ENCODE measurements around the gene DNAJC5. TPM values are rescaled to one million over a fixed set of nuclear protein-coding genes. Genes with fewer than 3 reads are reported as not detected.

The DNAJC5 gene
- total and polyA plus RNA-seq, 2 experiments from 2014 or later, result 22.4 to 68.0 TPM

DNA sequence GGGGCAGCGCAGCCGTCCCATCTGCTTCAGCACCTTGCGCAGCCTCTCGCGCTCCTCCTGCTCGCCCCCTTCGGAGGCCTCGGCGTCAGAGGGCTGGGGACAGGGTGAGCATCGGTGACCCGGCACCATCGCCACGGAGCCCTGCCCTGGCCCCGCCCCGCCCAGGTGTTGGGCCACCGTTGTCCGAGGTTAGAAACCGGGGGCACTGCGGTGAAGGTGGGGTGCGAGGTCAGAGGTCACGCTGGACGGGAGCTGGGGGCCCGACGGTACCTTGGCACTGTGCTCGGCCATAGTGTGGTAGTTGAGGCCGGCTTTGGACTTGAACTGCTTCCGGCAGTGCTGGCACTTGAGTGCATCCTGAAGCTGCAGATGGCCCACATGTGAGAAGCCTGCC, 68.4 kb downstream of the DNAJC5 start:
- H3K27me3 ChIP-seq (replicated peaks; ENCODE audit: insufficient read depth), result no peaks in the 10 kb centered on the region
- H4K20me1 ChIP-seq (ENCODE audit: insufficient read depth), result no peaks in the 10 kb centered on the region
- DNase-seq, result no peak
- H3K27ac ChIP-seq, result no peak overlapping the region
- no peaks in the 10 kb centered on the region for H3K9me2 ChIP-seq (ENCODE audit: insufficient read depth)
- no peak overlapping the region for H2AFZ ChIP-seq
- H3K4me1 ChIP-seq (ENCODE audit: insufficient read depth), result no peaks in the 10 kb centered on the region
- no peak overlapping the region for H3K9ac ChIP-seq
- TF ChIP-seq EZH2phosphoT487 (IDR thresholded peaks at IDR 0.05; ENCODE audit: insufficient read depth, low read depth), result no peak
- no peak overlapping the region for H3K4me2 ChIP-seq (ENCODE audit: unreplicated experiment)
- no peaks in the 10 kb centered on the region for H3K36me3 ChIP-seq (ENCODE audit: low read depth)
- H3K79me2 ChIP-seq (ENCODE audit: insufficient read depth), result peaks cover 4% of the 10 kb centered on the region; the same call in 1 of the 2 replicates
- no peaks in the 10 kb centered on the region for H3F3A ChIP-seq (ENCODE audit: insufficient read depth)
- in situ Hi-C loops (cut with MboI), result no loop called here
- WGBS, 2 experiments (ENCODE audit: low coverage in 1 of 2, low lambda C conversion rate in 2 of 2, missing lambda C conversion rate in 2 of 2), result 86 to 93% methylated on average over 19 to 27 of the region's 27 CpGs
- H3K9me3 ChIP-seq (ENCODE audit: low read depth), result no peaks in the 10 kb centered on the region
- no peak overlapping the region for H3K4me3 ChIP-seq

DNA sequence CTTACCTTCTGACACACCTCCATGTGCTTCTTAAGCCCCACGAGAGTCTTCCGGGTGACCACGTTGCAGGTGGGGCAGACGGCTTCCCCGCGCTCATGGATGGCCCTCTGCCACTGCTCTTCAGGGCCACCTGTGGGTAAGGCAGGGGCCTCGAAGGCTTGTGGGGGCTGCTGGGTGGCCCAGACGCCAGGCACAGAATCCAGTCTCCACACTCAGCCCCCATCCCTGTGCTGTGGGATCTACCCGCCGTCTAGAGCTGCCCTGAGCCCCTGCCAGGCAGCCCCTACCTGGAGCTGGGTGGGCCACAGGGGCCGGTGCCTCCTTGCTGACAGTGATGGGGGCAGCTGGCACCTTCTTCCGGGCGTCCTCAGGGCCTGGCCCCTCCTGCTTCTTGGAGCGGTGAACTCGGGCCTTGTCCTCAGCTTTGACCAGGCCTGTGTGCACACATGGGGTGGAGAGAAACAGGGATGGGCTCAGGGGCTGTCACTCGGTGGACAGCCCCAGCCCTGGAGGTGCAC, 68.9 kb downstream of the DNAJC5 start:
- Histone ChIP-seq H3K4me2 (ENCODE audit: unreplicated experiment) (no peak overlapping the region), H3K4me1 (ENCODE audit: insufficient read depth) (peaks cover 3% of the 10 kb centered on the region), H3F3A (ENCODE audit: insufficient read depth) (no peaks in the 10 kb centered on the region), H4K20me1 (ENCODE audit: insufficient read depth) (no peaks in the 10 kb centered on the region), H3K79me2 (ENCODE audit: insufficient read depth) (peaks cover 9% of the 10 kb centered on the region), H2AFZ (no peak overlapping the region), H3K27ac (no peak overlapping the region), H3K9me3 (ENCODE audit: low read depth) (no peaks in the 10 kb centered on the region), H3K9ac (no peak overlapping the region), H3K27me3 (replicated peaks; ENCODE audit: insufficient read depth) (no peaks in the 10 kb centered on the region), H3K4me3 (no peak overlapping the region), H3K36me3 (ENCODE audit: low read depth) (no peaks in the 10 kb centered on the region), H3K9me2 (ENCODE audit: insufficient read depth) (no peaks in the 10 kb centered on the region)
- TF ChIP-seq EZH2 (IDR thresholded peaks at IDR 0.05; ENCODE audit: insufficient read depth, poor library complexity, severe bottlenecking) (no peak), EZH2phosphoT487 (IDR thresholded peaks at IDR 0.05; ENCODE audit: insufficient read depth, low read depth) (no peak)
- in situ Hi-C loops (cut with MboI), result no loop called here
- no peak for DNase-seq
- WGBS, 2 experiments (ENCODE audit: low coverage in 1 of 2, low lambda C conversion rate in 2 of 2, missing lambda C conversion rate in 2 of 2), result 86 to 90% methylated on average over 16 of the region's 16 CpGs

DNA sequence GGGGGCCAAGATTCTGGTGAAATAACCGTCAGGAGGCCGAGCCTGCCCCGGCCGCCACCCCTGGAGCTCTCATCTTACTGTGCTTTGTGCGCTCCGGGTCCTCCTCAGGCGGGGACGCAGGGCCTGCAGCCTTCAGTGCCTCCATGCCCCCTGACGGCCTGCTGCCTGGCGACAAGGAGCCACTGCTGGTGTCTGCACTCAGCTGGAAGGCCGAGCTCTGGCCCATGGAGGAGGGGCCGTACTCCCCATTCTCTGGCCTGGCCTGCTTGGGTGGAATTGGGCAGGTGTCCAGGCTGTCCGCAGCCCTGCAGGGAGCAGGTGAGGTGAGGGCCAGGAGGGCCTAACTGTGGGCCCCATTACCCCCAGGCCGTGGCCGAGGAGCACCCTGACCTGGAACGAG, 69.5 kb downstream of the DNAJC5 start:
- Histone ChIP-seq H3K4me1 (ENCODE audit: insufficient read depth) (peaks cover 5% of the 10 kb centered on the region), H3K9me3 (ENCODE audit: low read depth) (no peaks in the 10 kb centered on the region), H3K27ac (no peak overlapping the region), H4K20me1 (ENCODE audit: insufficient read depth) (no peaks in the 10 kb centered on the region), H2AFZ (no peak overlapping the region), H3K79me2 (ENCODE audit: insufficient read depth) (peaks cover 14% of the 10 kb centered on the region), H3K4me2 (ENCODE audit: unreplicated experiment) (no peak overlapping the region), H3K36me3 (ENCODE audit: low read depth) (no peaks in the 10 kb centered on the region), H3K4me3 (no peak overlapping the region), H3K9ac (no peak overlapping the region), H3F3A (ENCODE audit: insufficient read depth) (no peaks in the 10 kb centered on the region), H3K27me3 (replicated peaks; ENCODE audit: insufficient read depth) (no peaks in the 10 kb centered on the region), H3K9me2 (ENCODE audit: insufficient read depth) (no peaks in the 10 kb centered on the region)
- no peak for DNase-seq
- WGBS, 2 experiments (ENCODE audit: low coverage in 1 of 2, low lambda C conversion rate in 2 of 2, missing lambda C conversion rate in 2 of 2), result 93 to 94% methylated on average over 15 to 16 of the region's 16 CpGs
- in situ Hi-C loops (cut with MboI), result no loop called here
- TF ChIP-seq EZH2phosphoT487 (IDR thresholded peaks at IDR 0.05; ENCODE audit: insufficient read depth, low read depth) (no peak), EZH2 (IDR thresholded peaks at IDR 0.05; ENCODE audit: insufficient read depth, poor library complexity, severe bottlenecking) (no peak)

DNA sequence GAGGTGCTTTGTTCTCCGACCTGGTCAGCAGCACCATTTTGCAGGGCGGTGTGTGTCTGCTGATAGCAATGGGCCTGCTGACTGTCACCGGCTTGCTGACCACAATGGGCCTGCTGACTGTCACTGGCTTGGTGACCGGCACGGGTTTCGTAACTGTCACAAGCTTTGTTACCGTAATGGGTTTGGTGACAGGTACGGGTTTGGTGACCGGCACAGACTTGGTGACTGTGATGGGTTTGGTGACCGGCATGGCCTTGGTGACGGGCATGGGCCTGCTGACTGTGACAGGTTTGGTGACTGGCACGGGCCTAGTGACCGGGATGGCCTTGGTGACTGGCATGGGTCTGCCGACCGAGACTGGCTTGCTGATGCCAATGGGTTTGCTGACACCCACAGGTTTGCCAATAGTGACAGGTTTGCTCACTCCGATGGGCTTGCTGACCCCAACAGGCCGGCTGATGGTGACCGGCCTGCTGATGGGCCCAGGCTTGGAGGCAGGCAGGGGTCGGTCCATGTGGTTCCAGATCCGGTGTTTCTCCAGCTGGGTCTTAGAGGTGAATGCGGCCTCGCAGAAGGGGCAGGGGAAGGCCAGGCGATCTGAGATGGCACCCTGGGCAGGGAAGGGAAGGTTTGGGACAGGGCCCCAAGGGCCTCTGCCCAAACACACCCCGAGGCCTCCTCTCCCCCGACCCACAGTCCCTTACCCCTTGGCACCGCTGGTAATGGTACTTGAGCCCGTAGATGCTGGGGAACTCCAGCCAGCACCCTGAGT, 71.4 kb downstream of the DNAJC5 start:
- no peaks in the 10 kb centered on the region for H3K9me3 ChIP-seq (ENCODE audit: low read depth)
- no peak overlapping the region for H3K27ac ChIP-seq
- no peak overlapping the region for H2AFZ ChIP-seq
- no peaks in the 10 kb centered on the region for H3K9me2 ChIP-seq (ENCODE audit: insufficient read depth)
- H3K4me2 ChIP-seq (ENCODE audit: unreplicated experiment), result no peak overlapping the region
- no peak for DNase-seq
- no peak overlapping the region for H3K9ac ChIP-seq
- no peak overlapping the region for H3K4me3 ChIP-seq
- H4K20me1 ChIP-seq (ENCODE audit: insufficient read depth), result no peaks in the 10 kb centered on the region
- H3F3A ChIP-seq (ENCODE audit: insufficient read depth), result no peaks in the 10 kb centered on the region
- TF ChIP-seq EZH2 (IDR thresholded peaks at IDR 0.05; ENCODE audit: insufficient read depth, poor library complexity, severe bottlenecking), result no peak
- TF ChIP-seq EZH2phosphoT487 (IDR thresholded peaks at IDR 0.05; ENCODE audit: insufficient read depth, low read depth), result no peak
- H3K79me2 ChIP-seq (ENCODE audit: insufficient read depth), result peaks cover 14% of the 10 kb centered on the region
- in situ Hi-C loops (cut with MboI), result no loop called here
- WGBS, 2 experiments (ENCODE audit: low coverage in 1 of 2, low lambda C conversion rate in 2 of 2, missing lambda C conversion rate in 2 of 2), result 87 to 95% methylated on average over 22 to 27 of the region's 27 CpGs
- H3K36me3 ChIP-seq (ENCODE audit: low read depth), result no peaks in the 10 kb centered on the region
- H3K4me1 ChIP-seq (ENCODE audit: insufficient read depth), result peaks cover 5% of the 10 kb centered on the region
- H3K27me3 ChIP-seq (replicated peaks; ENCODE audit: insufficient read depth), result no peaks in the 10 kb centered on the region

Measured in GM23248 (cell line).